Tibial nerve (tissue), 4 donors: ENCODE results near the gene HMCN2. TPM values are rescaled to one million over a fixed set of nuclear protein-coding genes. Genes with fewer than 3 reads are reported as not detected.
"Not testable (repeated sequence)": the region's sequence is repeated elsewhere in the genome, so short reads cannot be mapped to it uniquely, and the experiment has no call there.

Source experiments
- DNase-seq, 2 donors: peaks; one replicate each; pipeline ENCODE4 v3.0.0-alpha.2; 2019; ENCODE audit warnings: low spot score in 2 of 2
- H3K27ac ChIP-seq, 4 donors: fragments of 200-600 bp; sonication (generic) in 3 of 4; one replicate each; pipeline ENCODE4 v1.5.1; 2017 to 2019; ENCODE audit warnings: mild to moderate bottlenecking in 1 of 4
- H3K27me3 ChIP-seq, 2 donors: fragments of 200-600 bp; sonication (generic) in 1 of 2; one replicate each; pipeline versions ENCODE4 v1.5.1 to v1.6.0; 2017 to 2019
- H3K36me3 ChIP-seq, 3 donors: fragments of 200-600 bp; sonication (generic); one replicate each; pipeline ENCODE4 v1.5.1; 2018 to 2019
- H3K4me1 ChIP-seq, 4 donors: fragments of 200-600 bp; sonication (generic) in 3 of 4; one replicate each; pipeline ENCODE4 v1.5.1; 2017 to 2019
- H3K4me3 ChIP-seq, 4 donors: fragments of 200-600 bp; sonication (generic) in 3 of 4; one replicate each; pipeline ENCODE4 v1.5.1; 2017 to 2019; ENCODE audit warnings: mild to moderate bottlenecking in 1 of 4, moderate library complexity in 1 of 4
- H3K9me3 ChIP-seq, 4 donors: fragments of 200-600 bp; sonication (generic) in 3 of 4; one replicate each; pipeline ENCODE4 v1.5.1; 2017 to 2019
- CTCF ChIP-seq, 5 experiments: fragments of 200-600 bp in 3 of 5; fragments of 450-650 bp in 2 of 5; sonication (generic) in 3 of 5; IDR thresholded peaks; one replicate each; pipeline ENCODE4 v1.5.1; 2016 to 2019; ENCODE audit warnings: antibody characterized with exemption in 5 of 5, mild to moderate bottlenecking in 3 of 5, moderate library complexity in 2 of 5
- EP300 ChIP-seq, 2 donors: sonication (generic); formaldehyde crosslinking; IDR thresholded peaks; one replicate each; pipeline ENCODE4 v1.6.1; 2017; ENCODE audit warnings: antibody characterized with exemption in 2 of 2, mild to moderate bottlenecking in 1 of 2
- POLR2A ChIP-seq, 2 donors: fragments of 450-650 bp; IDR thresholded peaks; one replicate each; pipeline ENCODE4 v1.6.1; 2017; ENCODE audit warnings: antibody characterized with exemption in 2 of 2, mild to moderate bottlenecking in 2 of 2, moderate library complexity in 2 of 2
- WGBS, 2 donors: methylation state at CpG; one replicate each; pipeline ENCODE4 v1.1.5; 2018; 5-methylcytosine and 5-hydroxymethylcytosine counted together
- total RNA-seq, 4 donors: library from RNA; depleted of rRNA; stranded (reverse); fragments of >200 nt; gene quantifications; one replicate each; pipeline ENCODE4 v1.1.0, GENCODE V29; 2016

The HMCN2 gene
- total RNA-seq, 4 donors from 2014 or later: 0.90 to 53.7 (median 20.3) TPM

- Histone ChIP-seq H3K4me3 (peak overlapping the region in 1 of 4 donors; percentile 12), H3K36me3 (no peaks in the 10 kb centered on the region), H3K9me3 (no peaks in the 10 kb centered on the region), H3K4me1 (peaks cover 0 to 23% (median 9%) of the 10 kb centered on the region in 4 donors), H3K27ac (peak overlapping the region in 3 of 4 donors; percentile 45 to 68 (median 55)), H3K27me3 (peaks cover 0 to 49% of the 10 kb centered on the region in 2 donors)
- DNase-seq: no peak
- WGBS, 2 donors: 42 to 52% methylated on average over 16 of the region's 16 CpGs
- TF ChIP-seq EP300 (IDR thresholded peaks at IDR 0.05): no peak
- TF ChIP-seq CTCF (IDR thresholded peaks at IDR 0.05): no peak
- no peak for TF ChIP-seq POLR2A (IDR thresholded peaks at IDR 0.05)
Observed at GRCh38 chr9:130268521-130269211, 3.1 kb downstream of the HMCN2 start.

- H3K4me3 ChIP-seq: no peak overlapping the region
- peak overlapping the region in 1 of 4 donors; percentile 44 for H3K27ac ChIP-seq
- WGBS, 2 donors: 59 to 63% methylated on average over 6 of the region's 6 CpGs
- TF ChIP-seq CTCF (IDR thresholded peaks at IDR 0.05): no peak
- TF ChIP-seq EP300 (IDR thresholded peaks at IDR 0.05): no peak
- TF ChIP-seq POLR2A (IDR thresholded peaks at IDR 0.05): no peak
- no peak for DNase-seq
- H3K9me3 ChIP-seq: no peaks in the 10 kb centered on the region
- H3K27me3 ChIP-seq: peaks cover 0 to 30% of the 10 kb centered on the region in 2 donors
- no peaks in the 10 kb centered on the region for H3K36me3 ChIP-seq
- H3K4me1 ChIP-seq: peaks cover 0 to 6% (median 0%) of the 10 kb centered on the region in 4 donors
Observed at GRCh38 chr9:130271473-130271872, 5.9 kb downstream of the HMCN2 start.

- no peak for DNase-seq
- WGBS, 2 donors: 78 to 81% methylated on average over 9 of the region's 9 CpGs
Observed at GRCh38 chr9:130275156-130275555, 9.6 kb downstream of the HMCN2 start.

GRCh38 chr9:130276121-130276520 is 10.6 kb downstream of the HMCN2 start:
- DNase-seq: no peak
- Histone ChIP-seq H3K27me3 (peaks cover 0 to 8% of the 10 kb centered on the region in 2 donors), H3K4me1 (no peaks in the 10 kb centered on the region), H3K9me3 (no peaks in the 10 kb centered on the region), H3K36me3 (no peaks in the 10 kb centered on the region), H3K4me3 (no peak overlapping the region), H3K27ac (no peak overlapping the region)
- TF ChIP-seq CTCF (IDR thresholded peaks at IDR 0.05) (no peak), POLR2A (IDR thresholded peaks at IDR 0.05) (no peak), EP300 (IDR thresholded peaks at IDR 0.05) (no peak)
- 47 to 62% methylated on average over 3 of the region's 3 CpGs for WGBS, 2 donors

More at GRCh38 chr9:130275156-130275555, 9.6 kb downstream of the HMCN2 start:
- Histone ChIP-seq H3K27me3 (peaks cover 0 to 8% of the 10 kb centered on the region in 2 donors), H3K4me3 (no peak overlapping the region), H3K9me3 (no peaks in the 10 kb centered on the region), H3K27ac (no peak overlapping the region), H3K36me3 (no peaks in the 10 kb centered on the region), H3K4me1 (no peaks in the 10 kb centered on the region)
- TF ChIP-seq CTCF (IDR thresholded peaks at IDR 0.05) (no peak), POLR2A (IDR thresholded peaks at IDR 0.05) (no peak), EP300 (IDR thresholded peaks at IDR 0.05) (no peak)

- H3K27me3 ChIP-seq: peaks cover 0 to 8% of the 10 kb centered on the region in 2 donors
- no peak overlapping the region for H3K27ac ChIP-seq
Observed at GRCh38 chr9:130276955-130277354, 11.4 kb downstream of the HMCN2 start.

GRCh38 chr9:130277525-130277924 is 12.0 kb downstream of the HMCN2 start:
- 77 to 95% methylated on average over 1 of the region's 1 CpG for WGBS, 2 donors
- not testable (repeated sequence) for DNase-seq, H3K27me3 ChIP-seq, H3K27ac ChIP-seq, H3K9me3 ChIP-seq, H3K4me3 ChIP-seq, H3K4me1 ChIP-seq, H3K36me3 ChIP-seq

More at GRCh38 chr9:130276955-130277354, 11.4 kb downstream of the HMCN2 start:
- no peaks in the 10 kb centered on the region for H3K36me3 ChIP-seq
- H3K4me1 ChIP-seq: peaks cover 0 to 2% (median 0%) of the 10 kb centered on the region in 4 donors
- 77 to 83% methylated on average over 8 to 10 of the region's 11 CpGs for WGBS, 2 donors
- no peak overlapping the region for H3K4me3 ChIP-seq
- TF ChIP-seq EP300 (IDR thresholded peaks at IDR 0.05) (no peak), CTCF (IDR thresholded peaks at IDR 0.05) (no peak), POLR2A (IDR thresholded peaks at IDR 0.05) (no peak)
- no peaks in the 10 kb centered on the region for H3K9me3 ChIP-seq
- no peak for DNase-seq
